Stomach (tissue), 4 donors: Measurements from ENCODE around the gene ATP11B.

Experiments used
- EP300 ChIP-seq: sonication (generic); formaldehyde crosslinking; IDR thresholded peaks from one replicate; pipeline ENCODE4 v1.6.1; 2017; ENCODE audit warnings: antibody characterized with exemption
- POLR2A ChIP-seq, 4 donors: fragments of 450-650 bp; IDR thresholded peaks; one replicate each; pipeline ENCODE4 v1.6.1; 2016; ENCODE audit warnings: antibody characterized with exemption in 4 of 4, control low read depth in 2 of 4, mild to moderate bottlenecking in 1 of 4, moderate library complexity in 1 of 4
- POLR2AphosphoS5 ChIP-seq, 3 donors: sonication (generic); formaldehyde crosslinking; IDR thresholded peaks; one replicate each; pipeline ENCODE4 v1.6.1; 2016; ENCODE audit warnings: antibody characterized with exemption in 3 of 3
- TF ChIP-seq, protein P1 (sequence below), 7 experiments: fragments of 450-650 bp in 4 of 7; fragments of 200-600 bp in 3 of 7; sonication (generic) in 3 of 7; IDR thresholded peaks; one replicate each; pipeline ENCODE4 v1.5.1; 2016 to 2019; ENCODE audit warnings: antibody characterized with exemption in 7 of 7, control low read depth in 2 of 7, mild to moderate bottlenecking in 1 of 7

DNA sequence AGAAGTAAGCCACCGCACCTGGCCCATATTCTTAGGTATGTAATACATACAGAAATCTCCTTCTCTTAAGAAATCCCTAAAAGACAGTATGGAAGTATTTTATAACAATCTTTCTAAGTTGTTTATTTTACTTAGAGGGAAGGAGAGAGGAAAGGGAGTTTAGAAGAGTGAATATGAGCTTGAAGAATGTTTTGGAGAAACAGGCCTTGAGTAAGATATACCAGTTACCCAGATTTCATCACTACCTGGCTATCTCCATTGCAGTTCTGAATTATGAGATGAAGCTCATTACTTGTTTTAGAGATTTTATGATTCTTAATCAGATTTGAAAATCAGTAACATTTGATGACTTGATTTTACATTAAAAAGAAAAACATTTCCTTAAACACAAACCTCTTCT is 115.2 kb downstream of the ATP11B start:
- TF ChIP-seq, protein P1, sequence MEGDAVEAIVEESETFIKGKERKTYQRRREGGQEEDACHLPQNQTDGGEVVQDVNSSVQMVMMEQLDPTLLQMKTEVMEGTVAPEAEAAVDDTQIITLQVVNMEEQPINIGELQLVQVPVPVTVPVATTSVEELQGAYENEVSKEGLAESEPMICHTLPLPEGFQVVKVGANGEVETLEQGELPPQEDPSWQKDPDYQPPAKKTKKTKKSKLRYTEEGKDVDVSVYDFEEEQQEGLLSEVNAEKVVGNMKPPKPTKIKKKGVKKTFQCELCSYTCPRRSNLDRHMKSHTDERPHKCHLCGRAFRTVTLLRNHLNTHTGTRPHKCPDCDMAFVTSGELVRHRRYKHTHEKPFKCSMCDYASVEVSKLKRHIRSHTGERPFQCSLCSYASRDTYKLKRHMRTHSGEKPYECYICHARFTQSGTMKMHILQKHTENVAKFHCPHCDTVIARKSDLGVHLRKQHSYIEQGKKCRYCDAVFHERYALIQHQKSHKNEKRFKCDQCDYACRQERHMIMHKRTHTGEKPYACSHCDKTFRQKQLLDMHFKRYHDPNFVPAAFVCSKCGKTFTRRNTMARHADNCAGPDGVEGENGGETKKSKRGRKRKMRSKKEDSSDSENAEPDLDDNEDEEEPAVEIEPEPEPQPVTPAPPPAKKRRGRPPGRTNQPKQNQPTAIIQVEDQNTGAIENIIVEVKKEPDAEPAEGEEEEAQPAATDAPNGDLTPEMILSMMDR (IDR thresholded peaks at IDR 0.05): no peak
- no peak for TF ChIP-seq EP300
- TF ChIP-seq POLR2AphosphoS5 (IDR thresholded peaks at IDR 0.05): no peak
- TF ChIP-seq POLR2A (IDR thresholded peaks at IDR 0.05): no peak
